Measurements from ENCODE around the gene GATA3.

DNA sequence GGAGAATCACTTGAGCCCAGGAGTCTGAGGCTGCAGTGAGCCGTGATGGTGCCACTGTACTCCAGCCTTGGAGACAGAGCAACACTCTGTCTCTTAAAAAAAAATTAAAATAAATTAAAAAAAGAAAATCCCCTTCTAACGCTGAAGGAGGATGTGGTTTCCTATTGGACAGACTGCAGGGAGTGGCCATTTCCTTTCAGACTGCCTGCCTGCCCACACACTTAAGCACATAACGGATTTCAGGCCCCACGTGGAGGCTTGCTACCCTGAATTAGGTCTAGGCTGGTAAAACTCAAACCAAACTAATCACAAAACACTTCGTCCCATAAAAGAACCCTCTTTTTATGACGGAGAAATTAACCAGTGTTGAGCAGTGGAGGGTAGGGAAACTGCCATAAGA is 34.0 kb downstream of the GATA3 start:
- TF ChIP-seq EP300 (IDR thresholded peaks at IDR 0.05) = no peak
- TF ChIP-seq, protein P1, sequence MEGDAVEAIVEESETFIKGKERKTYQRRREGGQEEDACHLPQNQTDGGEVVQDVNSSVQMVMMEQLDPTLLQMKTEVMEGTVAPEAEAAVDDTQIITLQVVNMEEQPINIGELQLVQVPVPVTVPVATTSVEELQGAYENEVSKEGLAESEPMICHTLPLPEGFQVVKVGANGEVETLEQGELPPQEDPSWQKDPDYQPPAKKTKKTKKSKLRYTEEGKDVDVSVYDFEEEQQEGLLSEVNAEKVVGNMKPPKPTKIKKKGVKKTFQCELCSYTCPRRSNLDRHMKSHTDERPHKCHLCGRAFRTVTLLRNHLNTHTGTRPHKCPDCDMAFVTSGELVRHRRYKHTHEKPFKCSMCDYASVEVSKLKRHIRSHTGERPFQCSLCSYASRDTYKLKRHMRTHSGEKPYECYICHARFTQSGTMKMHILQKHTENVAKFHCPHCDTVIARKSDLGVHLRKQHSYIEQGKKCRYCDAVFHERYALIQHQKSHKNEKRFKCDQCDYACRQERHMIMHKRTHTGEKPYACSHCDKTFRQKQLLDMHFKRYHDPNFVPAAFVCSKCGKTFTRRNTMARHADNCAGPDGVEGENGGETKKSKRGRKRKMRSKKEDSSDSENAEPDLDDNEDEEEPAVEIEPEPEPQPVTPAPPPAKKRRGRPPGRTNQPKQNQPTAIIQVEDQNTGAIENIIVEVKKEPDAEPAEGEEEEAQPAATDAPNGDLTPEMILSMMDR (IDR thresholded peaks at IDR 0.05) = no peak
